NAMALWA (cell line): ENCODE measurements around the gene UBL4A.

Source experiments
- DNase-seq: peaks from one replicate; pipeline ENCODE4 v3.0.0-alpha.2; 2015; ENCODE audit warnings: low spot score

The UBL4A gene

DNA sequence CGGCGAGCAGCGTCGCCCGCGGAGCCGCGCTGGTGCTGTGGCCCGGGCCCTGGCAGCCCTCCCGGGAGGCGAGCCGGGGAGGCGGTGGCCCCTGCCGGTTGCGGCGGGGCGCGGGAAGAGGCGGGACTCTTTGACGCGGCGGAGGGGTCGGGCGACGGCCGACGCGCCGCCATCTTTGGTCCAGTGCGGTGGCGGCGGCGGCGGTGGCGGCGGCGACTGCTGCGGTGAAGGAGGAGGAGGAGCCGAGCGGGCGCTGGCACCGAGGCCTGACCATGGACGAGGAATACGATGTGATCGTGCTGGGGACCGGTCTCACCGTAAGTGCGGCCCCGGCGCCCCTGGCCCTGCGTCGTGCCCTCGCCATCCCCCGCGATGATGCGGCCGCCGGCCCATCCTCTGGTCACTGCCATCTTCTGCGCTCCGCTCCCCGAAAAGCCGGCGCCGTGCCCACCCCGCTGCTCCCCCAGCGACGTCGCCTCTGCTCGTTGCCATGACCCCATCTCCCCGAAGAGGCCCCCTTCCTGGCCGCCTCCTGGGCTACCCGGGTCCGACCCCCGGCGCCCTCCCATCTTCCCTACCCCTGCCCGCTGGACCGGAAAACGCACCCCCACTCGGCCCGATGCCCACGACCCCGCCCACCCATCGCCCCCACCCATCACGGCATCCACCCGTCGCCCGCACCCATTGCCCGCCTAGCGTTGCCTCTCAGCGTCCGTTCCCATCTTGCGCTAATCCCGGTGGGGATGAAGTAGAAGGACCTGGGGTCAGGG lies 49.2 kb downstream of the UBL4A start, which contains the start of gene GDI1:
TSS of gene GDI1 (plus strand) at position 172 of the 770 bp plus-strand sequence. CDS start at position 273, 101 bp downstream.
- peak; percentile 42 for DNase-seq

DNA sequence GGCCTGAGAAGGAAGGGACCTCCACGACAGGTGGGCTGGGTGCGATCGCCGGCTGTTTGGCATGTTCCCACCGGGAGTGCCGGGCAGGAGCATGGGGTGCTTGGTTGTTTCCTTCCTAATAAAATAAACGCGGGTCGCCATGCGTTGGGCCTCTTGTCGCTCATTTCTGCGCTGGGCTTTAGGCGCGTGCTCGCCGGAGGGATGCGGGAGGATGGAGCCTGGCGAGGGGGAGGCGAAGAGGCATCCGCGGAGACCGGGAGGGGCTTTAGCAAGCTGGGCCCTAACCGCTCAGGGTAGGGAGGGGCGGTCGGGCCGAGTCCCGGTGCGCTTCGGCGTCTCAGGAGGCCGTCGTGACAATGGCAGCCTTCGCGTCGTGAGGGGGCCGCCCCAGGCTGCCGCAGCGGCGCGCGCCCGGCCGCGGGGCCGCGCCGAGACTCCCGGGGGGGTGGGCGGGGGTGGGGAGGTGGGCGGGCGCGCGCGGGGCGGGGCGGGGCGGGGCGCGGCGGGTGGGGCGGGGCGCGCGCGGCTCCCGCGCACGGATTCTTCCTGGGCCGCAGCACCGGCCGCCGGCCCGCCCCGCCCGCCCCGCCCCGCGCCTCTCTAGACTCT lies 49.9 kb downstream of the UBL4A start:
- no peak for DNase-seq

DNA sequence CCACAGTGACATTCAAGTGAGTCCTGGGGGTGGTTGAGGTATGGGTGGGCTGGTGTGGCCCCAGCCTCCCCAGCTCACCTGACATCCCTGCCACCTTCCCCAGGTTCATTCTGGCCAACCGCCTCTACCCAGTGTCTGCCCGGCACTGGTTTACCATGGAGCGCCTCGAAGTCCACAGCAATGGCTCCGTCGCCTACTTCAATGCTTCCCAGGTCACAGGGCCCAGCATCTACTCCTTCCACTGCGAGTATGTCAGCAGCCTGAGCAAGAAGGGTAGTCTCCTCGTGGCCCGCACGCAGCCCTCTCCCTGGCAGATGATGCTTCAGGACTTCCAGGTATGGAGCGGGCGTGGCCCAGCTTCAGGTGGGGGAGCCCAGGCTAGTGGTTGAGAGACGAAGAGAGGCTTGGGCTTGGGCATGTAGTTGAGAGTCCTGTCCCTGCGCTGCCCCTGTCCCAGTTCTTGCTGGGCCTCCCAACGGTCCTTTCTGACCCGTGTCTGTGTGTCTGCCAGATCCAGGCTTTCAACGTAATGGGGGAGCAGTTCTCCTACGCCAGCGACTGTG lies 51.2 kb downstream of the UBL4A start:
- no peak for DNase-seq

DNA sequence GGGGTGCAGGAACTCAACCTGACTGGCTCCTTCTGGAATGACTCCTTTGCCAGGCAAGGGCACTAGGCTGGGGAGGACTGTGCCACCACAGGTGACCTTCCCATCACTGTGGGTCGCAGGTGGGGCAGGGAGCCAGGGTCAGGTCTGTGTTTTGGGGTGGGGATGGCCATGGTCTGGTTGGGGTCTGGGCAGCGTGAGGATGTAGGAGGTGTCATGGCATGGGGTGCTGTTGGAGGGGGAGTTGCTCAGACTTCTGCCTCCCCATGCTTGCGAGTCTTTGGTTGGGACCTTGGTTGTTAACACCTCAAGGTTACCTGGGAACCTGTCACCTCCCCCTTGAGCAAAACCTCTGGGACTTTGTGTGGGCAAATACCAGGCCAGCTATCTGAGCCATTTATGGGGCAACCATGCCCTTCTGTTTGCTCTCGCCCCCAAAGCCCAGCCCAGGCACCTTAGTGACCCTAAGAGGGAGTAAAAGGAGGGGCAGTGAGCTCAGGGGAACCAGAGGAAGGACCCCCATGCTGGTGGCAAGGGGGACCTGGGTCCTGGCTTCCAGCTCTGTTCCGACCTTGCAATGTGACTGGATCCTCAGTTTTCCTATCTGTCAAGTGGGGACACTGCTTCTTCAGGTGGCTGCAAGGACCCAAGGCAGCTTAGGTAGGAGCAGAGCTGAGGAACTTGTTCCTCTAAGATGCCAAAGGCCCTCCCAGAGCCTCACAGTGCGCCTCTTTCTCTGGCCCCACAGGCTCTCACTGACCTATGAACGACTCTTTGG lies 51.8 kb downstream of the UBL4A start:
- DNase-seq, result no peak
